Neural cell (in vitro differentiated cells): ENCODE data around the gene ARHGAP6. TPM values are rescaled to one million over a fixed set of nuclear protein-coding genes. Genes with fewer than 3 reads are reported as not detected.

Experiments
- H2AFZ ChIP-seq: fragments of 200-600, 300-800 bp; sonication (generic), shearing (Covaris generic); 2 replicates; pipeline ENCODE4 v1.6.0; 2014; ENCODE audit warnings: low read depth, mild to moderate bottlenecking, antibody characterized with exemption, low read length, moderate library complexity
- H3F3A ChIP-seq: fragments of 200-600 bp; shearing (Covaris generic); 2 replicates; pipeline ENCODE4 v1.6.1; 2016; ENCODE audit warnings: mild to moderate bottlenecking, moderate library complexity, mixed read lengths, antibody characterized with exemption, low read length; ENCODE audit not compliant: insufficient read depth, poor library complexity, severe bottlenecking
- H3K27ac ChIP-seq: fragments of 200-600, 300-800 bp; sonication (generic), shearing (Covaris generic); 2 replicates; pipeline ENCODE4 v1.5.1; 2014; ENCODE audit warnings: mild to moderate bottlenecking, low read length, moderate library complexity
- H3K27me3 ChIP-seq: fragments of 300-800, 200-600 bp; sonication (generic), shearing (Covaris generic); 2 replicates; pipeline ENCODE4 v1.6.0; 2014; ENCODE audit warnings: mild to moderate bottlenecking, low read depth, low read length, moderate library complexity; ENCODE audit not compliant: insufficient read depth
- H3K36me3 ChIP-seq: fragments of 300-800, 200-600 bp; sonication (generic), shearing (Covaris generic); 2 replicates; pipeline ENCODE4 v1.5.1; 2014; ENCODE audit warnings: mild to moderate bottlenecking, antibody characterized with exemption, low read length, moderate library complexity; ENCODE audit not compliant: insufficient read depth
- H3K4me2 ChIP-seq: fragments of 300-800, 200-600 bp; sonication (generic), shearing (Covaris generic); 2 replicates; pipeline ENCODE4 v1.6.0; 2014; ENCODE audit warnings: mild to moderate bottlenecking, low read length
- H3K4me3 ChIP-seq: fragments of 300-800, 200-600 bp; sonication (generic), shearing (Covaris generic); 2 replicates; pipeline ENCODE4 v1.5.1; 2014; ENCODE audit warnings: mild to moderate bottlenecking, low read length, moderate library complexity
- H3K79me2 ChIP-seq: fragments of 200-600 bp; shearing (Covaris generic); replicated peaks from 2 replicates; pipeline ENCODE4 v1.6.0; 2014; ENCODE audit warnings: mild to moderate bottlenecking, low read length, moderate library complexity; ENCODE audit not compliant: insufficient read depth
- H3K9ac ChIP-seq: fragments of 300-800, 200-600 bp; sonication (generic), shearing (Covaris generic); 2 replicates; pipeline ENCODE4 v1.6.1; 2016; ENCODE audit warnings: mild to moderate bottlenecking, low read length, mixed read lengths
- H3K9me2 ChIP-seq: fragments of 200-600 bp; shearing (Covaris generic); 2 replicates; pipeline ENCODE4 v1.6.1; 2016; ENCODE audit warnings: mild to moderate bottlenecking, low read length, mixed read lengths; ENCODE audit not compliant: insufficient read depth
- H3K9me3 ChIP-seq: fragments of 200-600, 300-800 bp; sonication (generic), shearing (Covaris generic); 2 replicates; pipeline ENCODE4 v1.6.1; 2016; ENCODE audit warnings: mild to moderate bottlenecking, mixed run types, low read length, moderate library complexity, mixed read lengths
- H4K20me1 ChIP-seq: fragments of 200-600 bp; shearing (Covaris generic); 2 replicates; pipeline ENCODE4 v1.6.1; 2016; ENCODE audit warnings: mild to moderate bottlenecking, mixed run types; ENCODE audit not compliant: insufficient read depth
- EP300 ChIP-seq: fragments of 450-650 bp; conservative IDR thresholded peaks from 2 replicates; pipeline ENCODE4 v1.6.1; 2014; ENCODE audit warnings: antibody characterized with exemption, mild to moderate bottlenecking, moderate library complexity; ENCODE audit not compliant: poor library complexity, severe bottlenecking
- EZH2 ChIP-seq: fragments of 200-600, 300-800 bp; shearing (Covaris generic), sonication (generic); IDR thresholded peaks from 2 replicates; pipeline ENCODE4 v1.6.1; 2014; ENCODE audit warnings: antibody characterized with exemption, low read length, borderline replicate concordance, mild to moderate bottlenecking; ENCODE audit not compliant: insufficient read depth, poor library complexity, severe bottlenecking
- MXI1 ChIP-seq: fragments of 450-650 bp; conservative IDR thresholded peaks from 2 replicates; pipeline ENCODE4 v1.6.1; 2014; ENCODE audit warnings: antibody characterized with exemption, mild to moderate bottlenecking; ENCODE audit not compliant: poor library complexity, severe bottlenecking
- POLR2AphosphoS5 ChIP-seq: IDR thresholded peaks from 2 replicates; pipeline ENCODE4 v1.6.1; 2012
- RAD21 ChIP-seq: fragments of 450-650 bp; conservative IDR thresholded peaks from 2 replicates; pipeline ENCODE4 v1.6.1; 2014; ENCODE audit warnings: antibody characterized with exemption, mild to moderate bottlenecking, moderate library complexity
- SMC3 ChIP-seq: fragments of 450-650 bp; conservative IDR thresholded peaks from 2 replicates; pipeline ENCODE4 v1.6.1; 2014; ENCODE audit warnings: antibody characterized with exemption, mild to moderate bottlenecking, moderate library complexity; ENCODE audit not compliant: poor library complexity
- TAF1 ChIP-seq: IDR thresholded peaks from 2 replicates; pipeline ENCODE4 v1.6.1; 2012; ENCODE audit warnings: low read depth
- polyA plus RNA-seq: library from polyadenylated mRNA; depleted of rRNA; stranded (reverse); fragments of >200 nt; gene quantifications from 2 replicates; pipeline ENCODE4 v1.2.3, GENCODE V29; 2014
- TF ChIP-seq, protein P1 (sequence below): IDR thresholded peaks from 2 replicates; pipeline ENCODE4 v1.6.1; 2012; ENCODE audit warnings: borderline replicate concordance
- TF ChIP-seq, protein P2 (sequence below): fragments of 450-650 bp; IDR thresholded peaks from 2 replicates; pipeline ENCODE4 v1.5.1; 2014; ENCODE audit warnings: antibody characterized with exemption, mild to moderate bottlenecking, moderate library complexity; ENCODE audit not compliant: poor library complexity, severe bottlenecking

Gene ARHGAP6
- polyA plus RNA-seq, 1 donor from 2014 or later, result 0.40 TPM

GRCh38 chrX:11244636-11245035, 421.1 kb downstream of the ARHGAP6 start:
- Histone ChIP-seq H3K4me2 (no peak overlapping the region), H3F3A (no peaks in the 10 kb centered on the region), H3K79me2 (no peaks in the 10 kb centered on the region), H3K36me3 (no peaks in the 10 kb centered on the region), H3K9me2 (no peaks in the 10 kb centered on the region), H3K9me3 (no peaks in the 10 kb centered on the region), H3K27ac (no peak overlapping the region), H3K9ac (no peak overlapping the region), H3K4me3 (no peak overlapping the region), H4K20me1 (no peaks in the 10 kb centered on the region), H2AFZ (no peak overlapping the region), H3K27me3 (no peaks in the 10 kb centered on the region)
- no peak for TF ChIP-seq TAF1
- no peak for TF ChIP-seq POLR2AphosphoS5
- no peak for TF ChIP-seq RAD21
- TF ChIP-seq EZH2, result no peak
- TF ChIP-seq, protein P1, sequence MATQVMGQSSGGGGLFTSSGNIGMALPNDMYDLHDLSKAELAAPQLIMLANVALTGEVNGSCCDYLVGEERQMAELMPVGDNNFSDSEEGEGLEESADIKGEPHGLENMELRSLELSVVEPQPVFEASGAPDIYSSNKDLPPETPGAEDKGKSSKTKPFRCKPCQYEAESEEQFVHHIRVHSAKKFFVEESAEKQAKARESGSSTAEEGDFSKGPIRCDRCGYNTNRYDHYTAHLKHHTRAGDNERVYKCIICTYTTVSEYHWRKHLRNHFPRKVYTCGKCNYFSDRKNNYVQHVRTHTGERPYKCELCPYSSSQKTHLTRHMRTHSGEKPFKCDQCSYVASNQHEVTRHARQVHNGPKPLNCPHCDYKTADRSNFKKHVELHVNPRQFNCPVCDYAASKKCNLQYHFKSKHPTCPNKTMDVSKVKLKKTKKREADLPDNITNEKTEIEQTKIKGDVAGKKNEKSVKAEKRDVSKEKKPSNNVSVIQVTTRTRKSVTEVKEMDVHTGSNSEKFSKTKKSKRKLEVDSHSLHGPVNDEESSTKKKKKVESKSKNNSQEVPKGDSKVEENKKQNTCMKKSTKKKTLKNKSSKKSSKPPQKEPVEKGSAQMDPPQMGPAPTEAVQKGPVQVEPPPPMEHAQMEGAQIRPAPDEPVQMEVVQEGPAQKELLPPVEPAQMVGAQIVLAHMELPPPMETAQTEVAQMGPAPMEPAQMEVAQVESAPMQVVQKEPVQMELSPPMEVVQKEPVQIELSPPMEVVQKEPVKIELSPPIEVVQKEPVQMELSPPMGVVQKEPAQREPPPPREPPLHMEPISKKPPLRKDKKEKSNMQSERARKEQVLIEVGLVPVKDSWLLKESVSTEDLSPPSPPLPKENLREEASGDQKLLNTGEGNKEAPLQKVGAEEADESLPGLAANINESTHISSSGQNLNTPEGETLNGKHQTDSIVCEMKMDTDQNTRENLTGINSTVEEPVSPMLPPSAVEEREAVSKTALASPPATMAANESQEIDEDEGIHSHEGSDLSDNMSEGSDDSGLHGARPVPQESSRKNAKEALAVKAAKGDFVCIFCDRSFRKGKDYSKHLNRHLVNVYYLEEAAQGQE, result no peak
- no peak for TF ChIP-seq SMC3
- TF ChIP-seq EP300, result no peak
- TF ChIP-seq, protein P2, sequence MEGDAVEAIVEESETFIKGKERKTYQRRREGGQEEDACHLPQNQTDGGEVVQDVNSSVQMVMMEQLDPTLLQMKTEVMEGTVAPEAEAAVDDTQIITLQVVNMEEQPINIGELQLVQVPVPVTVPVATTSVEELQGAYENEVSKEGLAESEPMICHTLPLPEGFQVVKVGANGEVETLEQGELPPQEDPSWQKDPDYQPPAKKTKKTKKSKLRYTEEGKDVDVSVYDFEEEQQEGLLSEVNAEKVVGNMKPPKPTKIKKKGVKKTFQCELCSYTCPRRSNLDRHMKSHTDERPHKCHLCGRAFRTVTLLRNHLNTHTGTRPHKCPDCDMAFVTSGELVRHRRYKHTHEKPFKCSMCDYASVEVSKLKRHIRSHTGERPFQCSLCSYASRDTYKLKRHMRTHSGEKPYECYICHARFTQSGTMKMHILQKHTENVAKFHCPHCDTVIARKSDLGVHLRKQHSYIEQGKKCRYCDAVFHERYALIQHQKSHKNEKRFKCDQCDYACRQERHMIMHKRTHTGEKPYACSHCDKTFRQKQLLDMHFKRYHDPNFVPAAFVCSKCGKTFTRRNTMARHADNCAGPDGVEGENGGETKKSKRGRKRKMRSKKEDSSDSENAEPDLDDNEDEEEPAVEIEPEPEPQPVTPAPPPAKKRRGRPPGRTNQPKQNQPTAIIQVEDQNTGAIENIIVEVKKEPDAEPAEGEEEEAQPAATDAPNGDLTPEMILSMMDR, result no peak
- TF ChIP-seq MXI1, result no peak

DNA sequence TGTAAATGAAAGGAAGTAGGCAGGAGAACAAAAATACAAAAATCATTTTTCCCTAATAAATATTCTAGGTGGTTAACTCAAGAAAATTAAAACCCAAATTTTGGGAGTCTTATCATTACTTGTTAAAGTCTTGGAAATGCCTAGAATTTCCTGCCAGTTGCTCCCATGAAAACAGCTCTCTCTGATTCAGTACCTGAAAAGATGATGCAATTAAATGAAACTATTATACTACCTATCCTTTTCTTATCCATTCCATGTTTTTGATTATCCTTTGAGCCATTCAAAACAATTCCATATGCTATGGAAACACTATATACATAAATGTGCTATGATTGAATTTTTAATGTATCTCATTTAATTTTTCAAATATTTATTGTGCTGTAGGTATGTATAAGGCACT, 423.0 kb downstream of the ARHGAP6 start:
- no peak for TF ChIP-seq TAF1
- TF ChIP-seq, protein P1, result no peak
- no peak for TF ChIP-seq RAD21
- TF ChIP-seq EP300, result no peak
- TF ChIP-seq POLR2AphosphoS5, result no peak
- TF ChIP-seq EZH2, result no peak
- TF ChIP-seq, protein P2, result no peak
- TF ChIP-seq MXI1, result no peak
- no peak for TF ChIP-seq SMC3
- Histone ChIP-seq H2AFZ (no peak overlapping the region), H3K36me3 (no peaks in the 10 kb centered on the region), H3K9me2 (no peaks in the 10 kb centered on the region), H3K27ac (no peak overlapping the region), H3K9ac (no peak overlapping the region), H4K20me1 (no peaks in the 10 kb centered on the region), H3F3A (no peaks in the 10 kb centered on the region), H3K9me3 (no peaks in the 10 kb centered on the region), H3K4me3 (no peak overlapping the region), H3K27me3 (no peaks in the 10 kb centered on the region), H3K79me2 (no peaks in the 10 kb centered on the region), H3K4me2 (no peak overlapping the region)
